ENCODE data around the gene TAF11L8. TPM values are rescaled to one million over a fixed set of nuclear protein-coding genes. Genes with fewer than 3 reads are reported as not detected.
"Not testable (repeated sequence)": the region's sequence is repeated elsewhere in the genome, so short reads cannot be mapped to it uniquely, and the experiment has no call there.

The TAF11L8 gene
- total and polyA plus RNA-seq, 10 of the 15 experiments (the other 5 are each of a cell fraction or from before 2014, with no cell fraction given): not detected

- H3K9me3 ChIP-seq (replicated peaks; ENCODE audit: control insufficient read depth, insufficient read depth, low read length); POLR2A ChIA-PET; H3K9ac ChIP-seq (ENCODE audit: control insufficient read depth, insufficient read depth, low read length); intact Hi-C loops (cut with micrococcal nuclease; ENCODE audit: unreplicated experiment); FAIRE-seq; DNase-seq (ENCODE audit: low read depth, low spot score); H4K20me1 ChIP-seq (ENCODE audit: control insufficient read depth, insufficient read depth); ATAC-seq; H3K79me2 ChIP-seq (ENCODE audit: control insufficient read depth, insufficient read depth, low read length); SMC1A ChIA-PET (ENCODE audit: uncharacterized antibody, unreplicated experiment); H3K4me1 ChIP-seq (ENCODE audit: control insufficient read depth, insufficient read depth, low read length); H3K27ac ChIP-seq (ENCODE audit: control insufficient read depth, insufficient read depth); H3K4me3 ChIP-seq; H3K27me3 ChIP-seq (replicated peaks in 1 of 2; ENCODE audit: control insufficient read depth in 2 of 2, insufficient read depth in 2 of 2, low read length in 1 of 2); H3K4me2 ChIP-seq (ENCODE audit: control insufficient read depth, insufficient read depth); H2AFZ ChIP-seq (ENCODE audit: control insufficient read depth, low read depth, low read length); H3K36me3 ChIP-seq (ENCODE audit: control insufficient read depth in 2 of 2, insufficient read depth in 2 of 2, low read length in 1 of 2); in situ Hi-C loops (cut with MboI); BruUV-seq (replicated peaks): not testable (repeated sequence)
- 38% methylated on average over 2 of the region's 2 CpGs for WGBS (ENCODE audit: insufficient coverage, insufficient replicate concordance, low lambda C conversion rate, missing lambda C conversion rate)
- CTCF ChIA-PET: interaction anchor here (0.6 kb wide), 1 partner anchor 394 kb away, joined by 3 read pairs; no protein-coding TSS in a partner anchor
- RAD21 ChIA-PET (ENCODE audit: unreplicated experiment): interaction anchor here (1.6 kb wide), 1 partner anchor 394 kb away, joined by 3 read pairs; no protein-coding TSS in a partner anchor
Measured at GRCh38 chr5:17610092-17610491, 19.3 kb upstream of the TAF11L8 start, which contains the start of gene TAF11L12. TAF11L12 (plus strand) TSS chr5:17610392.

DNA sequence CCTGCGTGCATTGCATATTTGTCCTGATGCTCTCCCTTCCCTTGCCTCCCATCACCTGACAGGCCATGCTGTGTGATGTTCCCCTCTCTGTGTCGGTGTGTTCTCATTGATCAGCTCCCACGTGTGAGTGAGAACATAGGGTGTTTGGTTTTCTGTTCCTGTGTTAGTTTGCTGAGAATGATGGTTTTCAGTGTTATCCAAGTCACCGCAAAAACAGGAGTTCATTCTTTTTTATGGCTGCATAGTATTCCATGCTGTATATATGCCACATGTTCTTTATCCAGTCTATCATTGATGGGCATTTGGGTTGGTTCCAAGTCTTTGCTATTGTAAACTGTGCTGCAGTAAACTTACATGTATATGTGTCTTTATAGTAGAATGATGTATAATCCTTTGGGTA is 16.7 kb upstream of the TAF11L8 start:
- CTCF ChIA-PET; BruUV-seq (replicated peaks); H3K4me2 ChIP-seq (ENCODE audit: control insufficient read depth, insufficient read depth); intact Hi-C loops (cut with micrococcal nuclease; ENCODE audit: unreplicated experiment); H3K27me3 ChIP-seq (replicated peaks in 1 of 2; ENCODE audit: control insufficient read depth in 2 of 2, insufficient read depth in 2 of 2, low read length in 1 of 2); H3K9me3 ChIP-seq (replicated peaks; ENCODE audit: control insufficient read depth, insufficient read depth, low read length); SMC1A ChIA-PET (ENCODE audit: uncharacterized antibody, unreplicated experiment); ATAC-seq; H3K4me3 ChIP-seq; H3K4me1 ChIP-seq (ENCODE audit: control insufficient read depth, insufficient read depth, low read length); H3K9ac ChIP-seq (ENCODE audit: control insufficient read depth, insufficient read depth, low read length); FAIRE-seq; H4K20me1 ChIP-seq (ENCODE audit: control insufficient read depth, insufficient read depth); RAD21 ChIA-PET (ENCODE audit: unreplicated experiment); H2AFZ ChIP-seq (ENCODE audit: control insufficient read depth, low read depth, low read length); H3K79me2 ChIP-seq (ENCODE audit: control insufficient read depth, insufficient read depth, low read length); H3K36me3 ChIP-seq (ENCODE audit: control insufficient read depth in 2 of 2, insufficient read depth in 2 of 2, low read length in 1 of 2); DNase-seq (ENCODE audit: low read depth, low spot score); H3K27ac ChIP-seq (ENCODE audit: control insufficient read depth, insufficient read depth); in situ Hi-C loops (cut with MboI); POLR2A ChIA-PET: not testable (repeated sequence)
- 51% methylated on average over 4 of the region's 4 CpGs for WGBS (ENCODE audit: insufficient coverage, insufficient replicate concordance, low lambda C conversion rate, missing lambda C conversion rate)

Data from GM12878 (cell line).